HPDE6-E6E7 (cell line): ENCODE measurements around the gene TOR1B.

Experiments
- DNase-seq: peaks from one replicate; pipeline ENCODE4 v3.0.0; 2011; ENCODE audit warnings: missing footprints; ENCODE audit errors: extremely low spot score

TOR1B gene

DNA sequence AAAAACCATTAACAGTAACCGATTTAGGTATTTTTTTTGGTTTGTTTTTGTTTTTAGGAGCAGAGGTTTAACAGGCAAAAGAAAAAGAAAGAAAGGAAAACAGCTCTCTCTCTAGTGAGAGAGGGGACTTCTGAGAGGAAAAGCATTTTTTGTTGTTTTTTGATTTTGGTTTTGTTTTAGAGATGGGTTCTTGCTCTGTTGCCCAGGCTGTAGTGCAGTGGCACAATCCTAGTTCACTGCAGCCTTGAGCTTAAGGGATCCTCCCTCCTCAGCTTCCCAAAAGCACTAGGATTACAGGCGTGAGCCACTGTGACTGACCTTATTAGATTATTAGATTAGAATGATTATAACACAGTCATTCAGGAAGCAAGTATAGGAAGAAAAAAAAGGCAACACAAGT, 42.4 kb downstream of the TOR1B start:
- DNase-seq, result no peak

- no peak for DNase-seq
These were observed 45.9 kb downstream of the TOR1B start for GRCh38 chr9:129848712-129849441.

- no peak for DNase-seq
These were observed 46.9 kb downstream of the TOR1B start for GRCh38 chr9:129849901-129850300.

DNA sequence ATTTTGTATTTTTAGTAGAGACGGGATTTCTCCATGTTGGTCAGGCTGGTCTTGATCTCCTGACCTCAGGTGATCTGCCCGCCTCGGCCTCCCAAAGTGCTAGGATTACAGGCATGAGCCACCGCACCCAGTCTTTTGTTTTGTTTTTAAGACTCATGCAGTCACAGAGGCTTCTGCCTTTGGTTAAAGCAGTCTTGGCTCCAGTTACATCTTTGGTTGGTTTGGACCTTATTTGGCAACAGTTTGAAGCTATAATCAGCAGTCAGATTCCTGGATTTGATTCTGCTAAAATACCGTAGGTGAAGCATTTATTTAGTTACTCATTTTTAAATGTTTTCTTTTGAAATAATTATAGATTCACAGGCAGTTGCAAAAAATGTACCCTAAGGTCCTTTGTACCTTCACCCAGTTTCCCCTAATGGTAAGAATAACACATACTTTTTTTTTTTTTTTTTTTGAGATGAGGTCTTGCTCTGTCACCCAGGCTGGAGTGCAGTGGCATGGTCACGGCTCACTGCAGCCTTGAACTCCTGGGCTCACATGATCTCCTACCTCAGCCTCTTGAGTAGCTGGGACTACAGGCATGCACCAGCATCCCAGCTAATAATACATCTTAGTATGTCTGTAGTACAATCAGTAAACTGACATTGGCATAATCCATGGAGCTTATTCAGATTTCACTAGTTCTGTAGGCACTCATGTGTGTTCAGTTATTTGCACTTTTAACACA, 48.0 kb downstream of the TOR1B start:
- no peak for DNase-seq

DNA sequence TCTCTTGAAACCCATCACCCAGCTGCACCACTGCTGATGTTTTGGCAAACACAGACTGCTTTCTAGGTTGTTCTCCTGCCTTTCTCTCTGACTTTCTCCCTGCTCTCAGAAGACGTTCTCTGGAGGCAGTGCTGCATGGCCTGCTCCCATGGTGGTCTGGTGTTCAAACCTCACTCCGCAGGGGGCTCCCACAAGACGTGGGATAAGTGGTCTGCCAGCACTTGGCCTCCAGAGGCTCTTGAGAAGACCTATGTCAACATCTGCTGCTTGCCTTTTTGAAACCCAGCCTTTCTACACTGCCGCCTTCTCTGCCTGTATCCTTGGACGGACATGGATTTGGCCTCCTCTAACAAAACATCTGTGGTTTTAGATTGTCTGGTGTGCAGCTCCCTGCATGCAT, 48.8 kb downstream of the TOR1B start:
- no peak for DNase-seq

- DNase-seq, result no peak
These were observed 49.6 kb downstream of the TOR1B start for GRCh38 chr9:129852579-129852978.

DNA sequence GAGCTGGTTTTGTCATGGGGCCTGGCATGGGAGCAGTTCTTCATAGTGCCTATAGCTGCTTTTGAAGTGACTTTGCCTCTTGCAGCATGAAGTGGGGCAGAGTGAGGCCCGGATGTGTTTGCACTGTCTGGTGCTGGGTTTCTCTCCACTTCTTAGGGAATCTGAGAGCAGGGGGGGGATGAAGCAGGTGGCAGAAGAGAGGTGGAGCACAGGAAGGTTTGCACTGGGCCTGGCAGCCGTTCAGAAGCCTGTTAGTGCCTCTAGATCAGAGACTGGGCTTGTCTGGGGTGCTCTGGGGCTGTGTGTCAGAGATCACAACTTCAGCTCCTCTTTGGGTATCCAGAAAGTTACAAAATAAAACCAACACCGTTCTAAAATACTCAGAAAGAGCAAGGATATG, 50.6 kb downstream of the TOR1B start:
- no peak for DNase-seq

- no peak for DNase-seq
These were observed 51.7 kb downstream of the TOR1B start for GRCh38 chr9:129854588-129855110.

DNA sequence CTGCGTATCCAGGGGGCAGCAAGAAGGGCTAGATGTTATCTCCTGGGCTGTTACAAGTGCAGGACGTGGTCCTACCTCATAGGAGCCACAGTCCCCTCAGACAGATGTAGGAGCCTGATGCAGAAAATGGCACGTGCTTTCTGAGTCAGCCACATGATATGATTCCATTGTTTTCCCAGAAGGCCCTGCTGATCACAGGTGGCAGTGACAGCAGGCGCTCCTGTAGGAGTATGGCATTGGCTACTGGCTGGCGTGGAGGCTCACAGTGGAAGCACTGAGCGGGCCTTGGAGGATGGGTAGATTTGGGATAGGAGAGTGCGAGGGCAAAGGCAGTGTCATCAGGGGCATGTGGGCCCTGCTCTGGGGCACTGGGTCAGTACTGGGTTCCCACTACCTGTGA, 54.2 kb downstream of the TOR1B start:
- no peak for DNase-seq

- DNase-seq, result no peak
These were observed 55.4 kb downstream of the TOR1B start for GRCh38 chr9:129858167-129858962.
